PC-3 (cell line): Measurements from ENCODE around the gene PPT2. TPM values are rescaled to one million over a fixed set of nuclear protein-coding genes. Genes with fewer than 3 reads are reported as not detected.

Experiments used
- ATAC-seq: fragments of 200-7000 bp; cut with Tn5 transposase; 2 replicates; pipeline ENCODE4 v1.9.1; 2020; ENCODE audit warnings: mild to moderate bottlenecking, moderate library complexity
- BruUV-seq: library from RNA; stranded (reverse); fragments of 400-500 nt; replicated peaks from 2 replicates; lab custom pipeline; 2021; lab: Mats Ljungman, UMichigan
- CTCF ChIA-PET: fragments of 300-600 bp; sonication (Branson Sonifier 250); formaldehyde crosslinking; loops from one replicate; lab custom pipeline; 2022; ENCODE audit warnings: antibody characterized with exemption; lab: Charles Lee
- POLR2A ChIA-PET: fragments of 300-600 bp; sonication (Branson Sonifier 250); formaldehyde crosslinking; loops from one replicate; lab custom pipeline; 2022; ENCODE audit warnings: antibody characterized with exemption; ENCODE audit not compliant: unreplicated experiment; lab: Charles Lee
- DNase-seq: peaks from one replicate; pipeline ENCODE4 v3.0.0-alpha.2; 2015
- H2AFZ ChIP-seq: fragments of 300-600 bp; sonication (generic); 2 replicates; pipeline ENCODE4 v1.6.0; 2016; ENCODE audit warnings: antibody characterized with exemption, low read length
- H3F3A ChIP-seq: fragments of 300-600 bp; sonication (generic); one replicate; pipeline ENCODE4 v1.6.0; 2017; ENCODE audit warnings: antibody characterized with exemption, low read length, control low read depth, mild to moderate bottlenecking; ENCODE audit not compliant: unreplicated experiment
- H3K27ac ChIP-seq: fragments of 300-600 bp; sonication (generic); 2 replicates; pipeline ENCODE4 v1.5.1; 2016; ENCODE audit warnings: mild to moderate bottlenecking, low read length
- H3K27me3 ChIP-seq: fragments of 300-600 bp; sonication (generic); 2 replicates; pipeline ENCODE4 v1.6.1; 2016; ENCODE audit warnings: low read length, mixed read lengths
- H3K36me3 ChIP-seq: fragments of 300-600 bp; sonication (generic); 2 replicates; pipeline ENCODE4 v1.6.1; 2016; ENCODE audit warnings: low read depth, mixed run types, low read length, mixed read lengths
- H3K4me1 ChIP-seq: fragments of 300-600 bp; sonication (generic); 2 replicates; pipeline ENCODE4 v1.5.1; 2016; ENCODE audit warnings: low read length; ENCODE audit not compliant: insufficient read depth
- H3K4me2 ChIP-seq: fragments of 300-600 bp; sonication (generic); 2 replicates; pipeline ENCODE4 v1.6.0; 2016; ENCODE audit warnings: low read length
- H3K4me3 ChIP-seq: fragments of 300-600 bp; sonication (generic); 2 replicates; pipeline ENCODE4 v1.5.1; 2016; ENCODE audit warnings: mild to moderate bottlenecking, low read length, mixed read lengths
- H3K79me2 ChIP-seq: fragments of 300-600 bp; sonication (generic); 2 replicates; pipeline ENCODE4 v1.6.1; 2017; ENCODE audit warnings: low read length, mixed read lengths
- H3K9ac ChIP-seq: fragments of 300-600 bp; sonication (generic); 2 replicates; pipeline ENCODE4 v1.6.0; 2016; ENCODE audit warnings: mild to moderate bottlenecking, low read length
- H3K9me2 ChIP-seq: fragments of 300-600 bp; sonication (generic); replicated peaks from 2 replicates; pipeline ENCODE4 v1.6.1; 2016; ENCODE audit warnings: mixed run types, low read length, mixed read lengths
- H3K9me3 ChIP-seq: fragments of 300-600 bp; sonication (generic); 2 replicates; pipeline ENCODE4 v1.6.1; 2016; ENCODE audit warnings: low read length, mixed read lengths
- H4K20me1 ChIP-seq: fragments of 300-600 bp; sonication (generic); 2 replicates; pipeline ENCODE4 v1.6.1; 2016; ENCODE audit warnings: low read length, mixed read lengths
- EZH2 ChIP-seq: fragments of 300-600 bp; sonication (generic); IDR thresholded peaks from one replicate; pipeline ENCODE4 v1.6.1; 2017; ENCODE audit warnings: antibody characterized with exemption, mild to moderate bottlenecking, low read length; ENCODE audit not compliant: unreplicated experiment
- EZH2phosphoT487 ChIP-seq: fragments of 300-600 bp; sonication (generic); IDR thresholded peaks from 2 replicates; pipeline ENCODE4 v1.6.1; 2018; ENCODE audit warnings: mild to moderate bottlenecking, antibody characterized with exemption, low read length, borderline replicate concordance
- intact Hi-C: fragments of 100-400 bp; cut with micrococcal nuclease; formaldehyde crosslinking; loops from 2 replicates; pipeline ENCODE4 v1.9.0; 2023
- total RNA-seq: library from RNA; depleted of rRNA; stranded (reverse); fragments of >200 nt; gene quantifications from 2 replicates; pipeline ENCODE4 v1.2.3, GENCODE V29; 2014
- TF ChIP-seq, protein P1 (sequence below): fragments of 300-600 bp; sonication (generic); conservative IDR thresholded peaks from 2 replicates; pipeline ENCODE4 v1.5.1; 2017; ENCODE audit warnings: antibody characterized with exemption, low read depth, mild to moderate bottlenecking, low read length

The PPT2 gene
- total RNA-seq, 1 experiment from 2014 or later: 30.8 TPM

DNA sequence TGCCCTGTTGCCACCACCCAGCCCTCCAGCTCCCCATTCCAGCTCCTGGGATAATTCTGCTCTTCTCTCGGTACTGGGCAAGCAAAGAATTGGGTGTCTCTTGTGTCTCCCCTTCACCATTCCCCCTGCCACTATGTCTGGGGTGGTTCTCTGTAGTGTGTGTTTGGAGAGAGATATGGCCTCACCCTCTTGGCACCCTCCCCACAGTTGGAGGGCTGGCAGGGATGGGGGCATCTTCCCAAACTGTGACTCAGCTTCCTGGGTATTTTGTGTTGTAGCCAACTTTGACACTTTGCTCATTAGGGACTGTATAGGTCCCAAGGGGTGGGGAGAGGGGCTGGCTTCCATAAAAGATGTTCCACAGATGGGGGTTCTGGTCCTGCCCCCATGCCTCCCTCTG lies 46.5 kb upstream of the PPT2 start:
- Histone ChIP-seq H2AFZ (no peak overlapping the region), H3K4me3 (no peak overlapping the region), H3K27ac (no peak overlapping the region), H3F3A (no peaks in the 10 kb centered on the region), H3K4me1 (peaks cover 25% of the 10 kb centered on the region), H3K36me3 (no peaks in the 10 kb centered on the region), H3K4me2 (peak overlapping the region; percentile 62; the same call in 1 of the 2 replicates), H3K9me2 (no peaks in the 10 kb centered on the region), H3K9ac (no peak overlapping the region), H3K79me2 (no peaks in the 10 kb centered on the region), H3K9me3 (no peaks in the 10 kb centered on the region), H4K20me1 (no peaks in the 10 kb centered on the region), H3K27me3 (no peaks in the 10 kb centered on the region)
- POLR2A ChIA-PET: interaction anchor here (0.6 kb wide), 1 partner anchor 210 kb away, joined by 19 read pairs; the partner anchor contains the start of gene EHMT2
- BruUV-seq: no TSS peak
- intact Hi-C loops: no loop called here
- DNase-seq: peak; percentile 54
- no peak for TF ChIP-seq EZH2
- TF ChIP-seq, protein P1, sequence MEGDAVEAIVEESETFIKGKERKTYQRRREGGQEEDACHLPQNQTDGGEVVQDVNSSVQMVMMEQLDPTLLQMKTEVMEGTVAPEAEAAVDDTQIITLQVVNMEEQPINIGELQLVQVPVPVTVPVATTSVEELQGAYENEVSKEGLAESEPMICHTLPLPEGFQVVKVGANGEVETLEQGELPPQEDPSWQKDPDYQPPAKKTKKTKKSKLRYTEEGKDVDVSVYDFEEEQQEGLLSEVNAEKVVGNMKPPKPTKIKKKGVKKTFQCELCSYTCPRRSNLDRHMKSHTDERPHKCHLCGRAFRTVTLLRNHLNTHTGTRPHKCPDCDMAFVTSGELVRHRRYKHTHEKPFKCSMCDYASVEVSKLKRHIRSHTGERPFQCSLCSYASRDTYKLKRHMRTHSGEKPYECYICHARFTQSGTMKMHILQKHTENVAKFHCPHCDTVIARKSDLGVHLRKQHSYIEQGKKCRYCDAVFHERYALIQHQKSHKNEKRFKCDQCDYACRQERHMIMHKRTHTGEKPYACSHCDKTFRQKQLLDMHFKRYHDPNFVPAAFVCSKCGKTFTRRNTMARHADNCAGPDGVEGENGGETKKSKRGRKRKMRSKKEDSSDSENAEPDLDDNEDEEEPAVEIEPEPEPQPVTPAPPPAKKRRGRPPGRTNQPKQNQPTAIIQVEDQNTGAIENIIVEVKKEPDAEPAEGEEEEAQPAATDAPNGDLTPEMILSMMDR: no peak
- no peak for TF ChIP-seq EZH2phosphoT487
- ATAC-seq: peak; percentile 33
- CTCF ChIA-PET: no interaction called here

DNA sequence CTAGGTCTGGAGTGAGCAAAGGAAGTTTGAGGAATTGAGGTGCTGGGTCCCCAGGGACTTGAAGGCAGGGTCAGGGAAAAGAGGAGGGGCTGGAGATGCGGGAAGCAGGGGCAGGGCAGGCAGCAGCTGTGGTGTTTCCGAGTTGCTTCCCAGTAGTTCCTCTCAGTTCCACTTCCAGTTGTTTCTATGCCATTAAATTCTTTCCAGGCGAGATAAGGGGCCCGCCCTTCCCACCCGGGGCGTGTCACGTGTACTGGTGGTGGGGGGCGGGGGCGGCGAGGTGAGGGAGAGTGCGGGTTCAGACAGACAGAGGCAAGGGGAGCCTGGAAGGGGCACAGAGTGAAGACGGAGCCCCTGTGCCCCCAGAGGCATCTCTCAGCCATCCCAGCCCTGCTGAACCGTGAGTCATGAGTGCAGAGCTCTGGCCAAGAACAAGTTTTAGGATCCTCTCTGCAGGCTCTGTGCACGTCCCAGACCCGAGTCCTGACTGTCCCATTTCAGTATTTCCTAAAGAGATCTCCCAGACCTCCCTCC lies 45.8 kb upstream of the PPT2 start:
- Histone ChIP-seq H3F3A (no peaks in the 10 kb centered on the region), H3K9ac (no peak overlapping the region), H3K27ac (no peak overlapping the region), H3K4me2 (peak overlapping the region; percentile 62), H3K9me2 (no peaks in the 10 kb centered on the region), H3K27me3 (no peaks in the 10 kb centered on the region), H3K9me3 (no peaks in the 10 kb centered on the region), H3K36me3 (no peaks in the 10 kb centered on the region), H2AFZ (no peak overlapping the region), H3K4me3 (no peak overlapping the region; the same call in 1 of the 2 replicates), H4K20me1 (no peaks in the 10 kb centered on the region), H3K4me1 (peaks cover 25% of the 10 kb centered on the region), H3K79me2 (no peaks in the 10 kb centered on the region)
- DNase-seq: peak; percentile 58
- peak; percentile 75 for ATAC-seq
- intact Hi-C loops: no loop called here
- ChIA-PET POLR2A (interaction anchor here (0.6 kb wide), 1 partner anchor 211 kb away, joined by 19 read pairs; the partner anchor contains the start of gene EHMT2), CTCF (no interaction called here)
- BruUV-seq: no TSS peak
- TF ChIP-seq, protein P1: no peak
- no peak for TF ChIP-seq EZH2phosphoT487
- no peak for TF ChIP-seq EZH2

DNA sequence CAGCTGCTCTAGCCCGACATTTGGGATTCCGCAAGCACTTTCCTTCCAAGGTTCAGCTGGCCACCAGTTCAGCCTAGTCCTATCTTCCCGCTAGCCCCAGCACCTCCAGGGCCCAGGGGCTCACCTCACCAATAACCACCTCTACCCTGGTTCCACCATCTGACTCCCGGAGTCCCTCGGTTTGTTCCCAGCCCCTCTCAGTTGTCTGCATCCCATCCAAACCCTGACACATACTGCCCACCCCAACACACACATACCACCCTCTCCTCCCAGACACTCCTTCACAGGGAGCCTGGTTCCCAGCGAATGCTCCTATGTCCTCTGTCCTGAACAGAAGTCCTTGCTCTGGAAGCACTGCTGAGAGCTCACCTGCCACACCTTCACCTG lies 45.2 kb upstream of the PPT2 start:
- TSS peak; percentile 38 for BruUV-seq
- H3K9me2 ChIP-seq: no peaks in the 10 kb centered on the region
- no peak overlapping the region for H3K27ac ChIP-seq
- H3K9ac ChIP-seq: no peak overlapping the region
- POLR2A ChIA-PET: no interaction called here
- no peaks in the 10 kb centered on the region for H3F3A ChIP-seq
- peaks cover 30% of the 10 kb centered on the region for H3K4me1 ChIP-seq
- no peaks in the 10 kb centered on the region for H3K27me3 ChIP-seq
- H3K4me3 ChIP-seq: no peak overlapping the region
- H3K4me2 ChIP-seq: peak overlapping the region; percentile 62
- H3K79me2 ChIP-seq: no peaks in the 10 kb centered on the region
- H4K20me1 ChIP-seq: no peaks in the 10 kb centered on the region
- H2AFZ ChIP-seq: no peak overlapping the region
- CTCF ChIA-PET: interaction anchor here (0.6 to 0.8 kb wide), 2 partner anchors 20 to 21 kb away, joined by 3 read pairs; no protein-coding TSS in a partner anchor
- H3K9me3 ChIP-seq: no peaks in the 10 kb centered on the region
- ATAC-seq: peak; percentile 7
- intact Hi-C loops: no loop called here
- DNase-seq: no peak
- TF ChIP-seq EZH2phosphoT487 (no peak), EZH2 (no peak)
- TF ChIP-seq, protein P1: no peak
- H3K36me3 ChIP-seq: no peaks in the 10 kb centered on the region
